ENCODE results near the gene RAB11FIP3. TPM values are rescaled to one million over a fixed set of nuclear protein-coding genes. Genes with fewer than 3 reads are reported as not detected.

RAB11FIP3 gene
- total and polyA plus RNA-seq, 9 of the 15 experiments (the other 6 are each of a cell fraction or from before 2014, with no cell fraction given) = 0.46 to 13.1 (median 4.3) TPM

DNA sequence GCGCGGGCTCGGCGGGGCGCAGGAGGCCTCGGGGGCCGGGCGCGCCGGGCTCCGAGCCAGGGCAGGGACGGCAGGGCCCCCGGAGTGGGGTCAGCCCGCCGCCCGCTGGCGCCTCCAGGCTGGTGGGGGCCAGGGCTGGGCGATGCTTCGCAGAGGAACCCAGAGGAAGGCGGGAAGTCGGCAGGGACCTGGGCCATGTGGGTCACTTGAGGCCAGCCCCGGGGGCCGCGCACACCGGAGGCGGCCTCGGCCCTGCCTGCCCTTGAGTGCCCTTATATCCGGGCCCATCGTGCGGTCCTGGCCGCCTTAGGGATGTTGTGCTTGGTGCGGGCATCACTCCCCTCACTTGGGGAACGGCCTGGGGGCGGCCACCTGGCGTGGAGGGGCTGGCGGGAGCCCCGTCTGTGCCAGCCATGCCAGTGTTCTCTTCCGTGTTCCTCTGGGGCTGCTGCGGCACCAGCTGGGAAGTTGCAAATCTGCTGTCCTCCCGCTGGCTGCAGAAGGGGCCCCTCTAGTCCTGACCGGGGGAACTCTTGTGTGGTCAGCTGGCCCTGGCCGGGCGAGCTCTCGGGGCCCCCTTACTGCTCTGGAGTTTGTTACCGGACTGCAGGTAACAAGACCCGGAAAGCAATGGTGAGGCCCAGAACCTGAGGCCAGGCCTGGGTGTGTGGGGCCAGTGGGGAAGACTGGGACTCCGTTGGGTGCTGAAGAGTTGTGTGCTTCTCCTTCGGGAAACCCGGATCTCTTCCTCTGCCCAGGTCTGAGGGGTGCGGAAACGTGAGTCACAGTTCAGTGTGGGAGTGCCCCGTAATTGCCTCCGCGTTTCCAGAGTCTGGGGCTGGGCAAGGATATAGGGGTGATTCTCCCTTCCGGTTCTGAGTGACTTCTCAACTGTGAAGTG lies 102.9 kb downstream of the RAB11FIP3 start (continued):
- peak; percentile 30; the same call in 1 of the 2 replicates for TF ChIP-seq PHF8 (IDR thresholded peaks at IDR 0.05; ENCODE audit: borderline replicate concordance, low read length)
- TF ChIP-seq NFIC (IDR thresholded peaks at IDR 0.05) = peak; percentile 23; the same call in 1 of the 2 replicates
- TF ChIP-seq RBM22 (IDR thresholded peaks at IDR 0.05; ENCODE audit: low read depth, low read length, poor library complexity, severe bottlenecking) = peak; percentile 74
- TF ChIP-seq, protein P1, sequence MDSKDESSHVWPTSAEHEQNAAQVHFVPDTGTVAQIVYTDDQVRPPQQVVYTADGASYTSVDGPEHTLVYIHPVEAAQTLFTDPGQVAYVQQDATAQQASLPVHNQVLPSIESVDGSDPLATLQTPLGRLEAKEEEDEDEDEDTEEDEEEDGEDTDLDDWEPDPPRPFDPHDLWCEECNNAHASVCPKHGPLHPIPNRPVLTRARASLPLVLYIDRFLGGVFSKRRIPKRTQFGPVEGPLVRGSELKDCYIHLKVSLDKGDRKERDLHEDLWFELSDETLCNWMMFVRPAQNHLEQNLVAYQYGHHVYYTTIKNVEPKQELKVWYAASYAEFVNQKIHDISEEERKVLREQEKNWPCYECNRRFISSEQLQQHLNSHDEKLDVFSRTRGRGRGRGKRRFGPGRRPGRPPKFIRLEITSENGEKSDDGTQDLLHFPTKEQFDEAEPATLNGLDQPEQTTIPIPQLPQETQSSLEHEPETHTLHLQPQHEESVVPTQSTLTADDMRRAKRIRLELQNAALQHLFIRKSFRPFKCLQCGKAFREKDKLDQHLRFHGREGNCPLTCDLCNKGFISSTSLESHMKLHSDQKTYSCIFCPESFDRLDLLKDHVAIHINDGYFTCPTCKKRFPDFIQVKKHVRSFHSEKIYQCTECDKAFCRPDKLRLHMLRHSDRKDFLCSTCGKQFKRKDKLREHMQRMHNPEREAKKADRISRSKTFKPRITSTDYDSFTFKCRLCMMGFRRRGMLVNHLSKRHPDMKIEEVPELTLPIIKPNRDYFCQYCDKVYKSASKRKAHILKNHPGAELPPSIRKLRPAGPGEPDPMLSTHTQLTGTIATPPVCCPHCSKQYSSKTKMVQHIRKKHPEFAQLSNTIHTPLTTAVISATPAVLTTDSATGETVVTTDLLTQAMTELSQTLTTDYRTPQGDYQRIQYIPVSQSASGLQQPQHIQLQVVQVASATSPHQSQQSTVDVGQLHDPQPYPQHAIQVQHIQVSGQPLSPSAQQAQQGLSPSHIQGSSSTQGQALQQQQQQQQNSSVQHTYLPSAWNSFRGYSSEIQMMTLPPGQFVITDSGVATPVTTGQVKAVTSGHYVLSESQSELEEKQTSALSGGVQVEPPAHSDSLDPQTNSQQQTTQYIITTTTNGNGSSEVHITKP (IDR thresholded peaks at IDR 0.05; ENCODE audit: partially characterized antibody) = peak; percentile 68
- TF ChIP-seq KAT7 (CRISPR knock-in tag; IDR thresholded peaks at IDR 0.05; ENCODE audit: borderline replicate concordance) = peak; percentile 61; the same call in 1 of the 2 replicates
- TF ChIP-seq, protein P2, sequence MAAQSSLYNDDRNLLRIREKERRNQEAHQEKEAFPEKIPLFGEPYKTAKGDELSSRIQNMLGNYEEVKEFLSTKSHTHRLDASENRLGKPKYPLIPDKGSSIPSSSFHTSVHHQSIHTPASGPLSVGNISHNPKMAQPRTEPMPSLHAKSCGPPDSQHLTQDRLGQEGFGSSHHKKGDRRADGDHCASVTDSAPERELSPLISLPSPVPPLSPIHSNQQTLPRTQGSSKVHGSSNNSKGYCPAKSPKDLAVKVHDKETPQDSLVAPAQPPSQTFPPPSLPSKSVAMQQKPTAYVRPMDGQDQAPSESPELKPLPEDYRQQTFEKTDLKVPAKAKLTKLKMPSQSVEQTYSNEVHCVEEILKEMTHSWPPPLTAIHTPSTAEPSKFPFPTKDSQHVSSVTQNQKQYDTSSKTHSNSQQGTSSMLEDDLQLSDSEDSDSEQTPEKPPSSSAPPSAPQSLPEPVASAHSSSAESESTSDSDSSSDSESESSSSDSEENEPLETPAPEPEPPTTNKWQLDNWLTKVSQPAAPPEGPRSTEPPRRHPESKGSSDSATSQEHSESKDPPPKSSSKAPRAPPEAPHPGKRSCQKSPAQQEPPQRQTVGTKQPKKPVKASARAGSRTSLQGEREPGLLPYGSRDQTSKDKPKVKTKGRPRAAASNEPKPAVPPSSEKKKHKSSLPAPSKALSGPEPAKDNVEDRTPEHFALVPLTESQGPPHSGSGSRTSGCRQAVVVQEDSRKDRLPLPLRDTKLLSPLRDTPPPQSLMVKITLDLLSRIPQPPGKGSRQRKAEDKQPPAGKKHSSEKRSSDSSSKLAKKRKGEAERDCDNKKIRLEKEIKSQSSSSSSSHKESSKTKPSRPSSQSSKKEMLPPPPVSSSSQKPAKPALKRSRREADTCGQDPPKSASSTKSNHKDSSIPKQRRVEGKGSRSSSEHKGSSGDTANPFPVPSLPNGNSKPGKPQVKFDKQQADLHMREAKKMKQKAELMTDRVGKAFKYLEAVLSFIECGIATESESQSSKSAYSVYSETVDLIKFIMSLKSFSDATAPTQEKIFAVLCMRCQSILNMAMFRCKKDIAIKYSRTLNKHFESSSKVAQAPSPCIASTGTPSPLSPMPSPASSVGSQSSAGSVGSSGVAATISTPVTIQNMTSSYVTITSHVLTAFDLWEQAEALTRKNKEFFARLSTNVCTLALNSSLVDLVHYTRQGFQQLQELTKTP (IDR thresholded peaks at IDR 0.05; ENCODE audit: low read depth in 1 of 2, partially characterized antibody in 2 of 2) = peak in 1 of 2 experiments; percentile 25
- TF ChIP-seq CAMTA2 (CRISPR knock-in tag; conservative IDR thresholded peaks at IDR 0.05) = no peak
- TF ChIP-seq STAG1 (CRISPR knock-in tag; IDR thresholded peaks at IDR 0.05; ENCODE audit: borderline replicate concordance) = no peak
- TF ChIP-seq GATA2 (CRISPR knock-in tag; IDR thresholded peaks at IDR 0.05) = no peak
- peak; percentile 51; the same call in 1 of the 2 replicates for TF ChIP-seq MYNN (IDR thresholded peaks at IDR 0.05)
- TF ChIP-seq MYNN (CRISPR knock-in tag; IDR thresholded peaks at IDR 0.05) = no peak
- 0 out of 2 replicates have a peak, but pooled peaks have one; percentile 55 for TF ChIP-seq MTA3 (IDR thresholded peaks at IDR 0.05; ENCODE audit: borderline replicate concordance)
- TF ChIP-seq JUN (IDR thresholded peaks at IDR 0.05; ENCODE audit: borderline replicate concordance, low read depth, low read length) = peak; percentile 34; the same call in 1 of the 2 replicates
- TF ChIP-seq JUN (CRISPR knock-in tag; IDR thresholded peaks at IDR 0.05; ENCODE audit: borderline replicate concordance) = no peak
- TF ChIP-seq SREBF2 (CRISPR knock-in tag; IDR thresholded peaks at IDR 0.05) = no peak
- TF ChIP-seq ZNF311 (CRISPR knock-in tag; IDR thresholded peaks at IDR 0.05) = no peak
- no peak for TF ChIP-seq MCM7 (IDR thresholded peaks at IDR 0.05)
- peak; percentile 35; the same call in 1 of the 2 replicates for TF ChIP-seq POLR2H (tag; IDR thresholded peaks at IDR 0.05; ENCODE audit: low read depth)
- TF ChIP-seq ESRRA (IDR thresholded peaks at IDR 0.05; ENCODE audit: borderline replicate concordance, low read depth) = peak; percentile 59; the same call in 1 of the 2 replicates
- TF ChIP-seq ILK (tag; IDR thresholded peaks at IDR 0.05; ENCODE audit: borderline replicate concordance, low read depth) = no peak

Measured in K562 (cell line).